GM12875 (cell line): ENCODE data around the gene SRRM5.
"Not testable (repeated sequence)": the region's sequence is repeated elsewhere in the genome, so short reads cannot be mapped to it uniquely, and the experiment has no call there.

Experiments used
- H3K4me3 ChIP-seq: one replicate; pipeline ENCODE4 v1.5.1; 2011; ENCODE audit warnings: low read depth, low read length, control low read depth
- TF ChIP-seq, protein P1 (sequence below): IDR thresholded peaks from 2 replicates; pipeline ENCODE4 v1.5.1; 2011; ENCODE audit warnings: low read depth, mild to moderate bottlenecking, control low read depth, inconsistent platforms, low read length, moderate library complexity, borderline replicate concordance; ENCODE audit not compliant: insufficient read depth

SRRM5 gene

GRCh38 chr19:43581467-43581866 lies 30.4 kb upstream of the SRRM5 start:
- TF ChIP-seq, protein P1, sequence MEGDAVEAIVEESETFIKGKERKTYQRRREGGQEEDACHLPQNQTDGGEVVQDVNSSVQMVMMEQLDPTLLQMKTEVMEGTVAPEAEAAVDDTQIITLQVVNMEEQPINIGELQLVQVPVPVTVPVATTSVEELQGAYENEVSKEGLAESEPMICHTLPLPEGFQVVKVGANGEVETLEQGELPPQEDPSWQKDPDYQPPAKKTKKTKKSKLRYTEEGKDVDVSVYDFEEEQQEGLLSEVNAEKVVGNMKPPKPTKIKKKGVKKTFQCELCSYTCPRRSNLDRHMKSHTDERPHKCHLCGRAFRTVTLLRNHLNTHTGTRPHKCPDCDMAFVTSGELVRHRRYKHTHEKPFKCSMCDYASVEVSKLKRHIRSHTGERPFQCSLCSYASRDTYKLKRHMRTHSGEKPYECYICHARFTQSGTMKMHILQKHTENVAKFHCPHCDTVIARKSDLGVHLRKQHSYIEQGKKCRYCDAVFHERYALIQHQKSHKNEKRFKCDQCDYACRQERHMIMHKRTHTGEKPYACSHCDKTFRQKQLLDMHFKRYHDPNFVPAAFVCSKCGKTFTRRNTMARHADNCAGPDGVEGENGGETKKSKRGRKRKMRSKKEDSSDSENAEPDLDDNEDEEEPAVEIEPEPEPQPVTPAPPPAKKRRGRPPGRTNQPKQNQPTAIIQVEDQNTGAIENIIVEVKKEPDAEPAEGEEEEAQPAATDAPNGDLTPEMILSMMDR: no peak
- no peak overlapping the region for H3K4me3 ChIP-seq

DNA sequence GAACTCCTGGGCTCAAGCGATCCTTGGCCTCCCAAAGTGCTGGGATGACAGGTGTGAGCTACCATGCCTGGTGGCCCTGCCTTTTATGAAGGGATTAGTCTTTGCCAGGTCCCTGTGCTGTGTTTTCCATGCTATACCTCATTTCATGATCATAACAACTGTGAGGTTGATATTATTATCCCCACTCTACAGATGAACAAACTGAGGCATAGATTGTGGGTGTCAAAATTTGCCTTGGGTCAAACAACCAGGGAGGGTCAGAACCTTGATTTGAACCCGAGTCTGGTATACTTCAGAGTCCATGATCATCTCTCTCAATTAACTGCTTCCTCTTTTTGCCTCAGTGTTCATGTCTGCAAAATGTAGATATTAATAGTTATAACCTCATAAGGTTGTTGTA lies 29.4 kb upstream of the SRRM5 start:
- TF ChIP-seq, protein P1: no peak
- H3K4me3 ChIP-seq: no peak overlapping the region

- no peak overlapping the region for H3K4me3 ChIP-seq
- TF ChIP-seq, protein P1: no peak
Measured at GRCh38 chr19:43584484-43584883, 27.4 kb upstream of the SRRM5 start.

DNA sequence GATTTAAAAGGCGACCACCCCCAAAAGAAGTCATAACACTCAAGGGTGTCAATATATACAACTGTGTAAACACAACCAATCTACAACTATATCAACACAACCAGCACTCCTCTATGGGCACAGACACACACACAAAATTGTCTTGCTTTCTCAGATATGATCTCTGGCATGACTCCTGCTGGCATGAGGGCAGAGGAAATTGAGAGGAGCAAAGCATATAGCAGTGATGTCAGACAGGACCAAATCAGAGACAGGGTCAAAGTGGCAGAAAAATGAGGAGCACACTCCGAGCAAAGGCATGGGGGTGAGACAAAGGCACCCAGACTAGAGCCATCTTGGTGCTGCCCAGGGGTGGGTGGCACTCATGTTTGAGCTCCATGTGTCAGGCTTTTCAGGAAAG lies 25.5 kb upstream of the SRRM5 start:
- TF ChIP-seq, protein P1: no peak
- H3K4me3 ChIP-seq: no peak overlapping the region

DNA sequence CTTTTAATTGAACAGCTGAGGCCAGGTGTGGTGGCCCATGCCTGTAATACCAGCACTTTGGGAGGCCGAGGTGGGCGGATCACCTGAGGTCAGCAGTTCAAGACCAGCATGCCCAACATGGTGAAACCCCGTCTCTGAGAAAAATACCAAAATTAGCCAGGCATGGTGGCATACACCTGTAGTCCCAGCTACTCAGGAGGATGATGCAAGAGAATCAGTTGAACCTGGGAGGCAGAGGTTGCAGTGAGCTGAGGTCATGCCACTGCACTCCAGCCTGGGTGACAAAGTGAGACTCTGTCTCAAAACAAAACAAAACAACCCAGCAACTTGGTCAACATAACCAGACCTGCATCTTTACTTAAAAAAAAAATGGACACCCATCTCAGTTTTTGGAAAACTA lies 24.9 kb upstream of the SRRM5 start:
- not testable (repeated sequence) for H3K4me3 ChIP-seq

GRCh38 chr19:43589277-43589676 lies 22.6 kb upstream of the SRRM5 start:
- TF ChIP-seq, protein P1: no peak
- H3K4me3 ChIP-seq: no peak overlapping the region

DNA sequence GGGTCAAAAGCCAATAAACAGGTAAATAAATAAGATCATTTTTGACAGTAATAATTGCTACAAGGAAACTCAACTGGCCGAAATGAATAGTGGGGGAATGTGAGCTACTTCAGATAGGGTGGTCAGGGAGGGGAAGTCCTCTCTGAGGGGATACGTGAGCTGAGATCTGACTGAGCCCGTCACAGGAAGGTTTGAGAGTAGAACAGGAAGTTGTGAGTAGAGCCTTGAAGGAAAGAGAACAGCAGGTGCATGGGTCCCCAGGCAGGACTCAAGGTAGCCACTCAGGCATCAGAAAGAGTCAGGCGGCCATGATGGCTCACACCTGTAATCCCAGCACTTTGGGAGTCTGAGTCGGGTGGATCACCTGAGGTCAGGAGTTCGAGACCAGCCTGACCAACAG lies 22.2 kb upstream of the SRRM5 start:
- TF ChIP-seq, protein P1: no peak
- H3K4me3 ChIP-seq: no peak overlapping the region
